Endothelial cell of umbilical vein (primary cell): Measurements from ENCODE around the gene ZNF84. TPM values are rescaled to one million over a fixed set of nuclear protein-coding genes. Genes with fewer than 3 reads are reported as not detected.

Experiments used
- BruUV-seq: library from RNA; stranded (reverse); fragments of 400-500 nt; replicated peaks from 2 replicates; lab custom pipeline; 2021; lab: Mats Ljungman, UMichigan
- CTCF ChIA-PET: fragments of 300-600, 350-600 bp; sonication (Branson Sonifier 250); formaldehyde crosslinking; loops from one replicate; lab custom pipeline; 2021; ENCODE audit warnings: antibody characterized with exemption, inconsistent platforms; lab: Charles Lee
- POLR2A ChIA-PET: fragments of 300-600, 350-600 bp; sonication (Branson Sonifier 250); formaldehyde crosslinking; loops from one replicate; lab custom pipeline; 2021; ENCODE audit warnings: antibody characterized with exemption, inconsistent platforms; lab: Charles Lee
- DNase-seq: peaks from one replicate; pipeline ENCODE4 v3.0.0-alpha.2; 2011; ENCODE audit warnings: low read depth, low spot score
- FAIRE-seq: peaks from 2 replicates; lab custom pipeline; 2011; peaks lifted over from hg19 to GRCh38; lab: Jason Lieb, UNC
- H2AFZ ChIP-seq: 2 replicates; pipeline ENCODE4 v1.6.0; 2012; ENCODE audit warnings: low read depth, low read length, control low read depth, inconsistent platforms
- H3K27ac ChIP-seq: 2 replicates; pipeline ENCODE4 v1.5.1; 2011; ENCODE audit warnings: low read depth, mild to moderate bottlenecking, control low read depth, low read length, moderate library complexity; ENCODE audit not compliant: insufficient read depth
- H3K27me3 ChIP-seq, 2 experiments: 2 replicates each; pipeline versions ENCODE4 v1.6.0 to v1.6.1; 2011; ENCODE audit warnings: low read length in 2 of 2, mixed read lengths in 1 of 2; ENCODE audit not compliant: control insufficient read depth in 2 of 2, insufficient read depth in 2 of 2
- H3K36me3 ChIP-seq, 2 experiments: 2 replicates in 1 of 2; 3 replicates in 1 of 2; pipeline ENCODE4 v1.5.1; 2011; ENCODE audit warnings: low read length in 2 of 2, mild to moderate bottlenecking in 1 of 2, moderate library complexity in 1 of 2; ENCODE audit not compliant: control insufficient read depth in 2 of 2, insufficient read depth in 2 of 2; ENCODE audit errors: extremely low read depth in 1 of 2
- H3K4me1 ChIP-seq: 3 replicates; pipeline ENCODE4 v1.5.1; 2011; ENCODE audit warnings: mild to moderate bottlenecking, low read length; ENCODE audit not compliant: control insufficient read depth, insufficient read depth; ENCODE audit errors: extremely low read depth
- H3K4me2 ChIP-seq: 2 replicates; pipeline ENCODE4 v1.6.1; 2011; ENCODE audit warnings: low read length, control low read depth, mixed read lengths; ENCODE audit not compliant: insufficient read depth
- H3K4me3 ChIP-seq, 3 experiments: fragments of 200-600 bp in 1 of 3; sonication (generic), shearing (Covaris generic) in 1 of 3; replicated peaks in 1 of 3; 2 replicates each; pipeline ENCODE4 v1.5.1; 2011 to 2016; ENCODE audit warnings: control low read depth in 3 of 3, low read length in 3 of 3, mild to moderate bottlenecking in 2 of 3, inconsistent platforms in 1 of 3, low read depth in 1 of 3, moderate library complexity in 1 of 3; ENCODE audit not compliant: insufficient read depth in 1 of 3
- H3K79me2 ChIP-seq: 2 replicates; pipeline ENCODE4 v1.6.0; 2012; ENCODE audit warnings: low read length, inconsistent platforms; ENCODE audit not compliant: control insufficient read depth, insufficient read depth
- H3K9ac ChIP-seq: replicated peaks from 2 replicates; pipeline ENCODE3; 2011; ENCODE audit warnings: low read length, control low read depth; ENCODE audit not compliant: insufficient read depth; ENCODE audit errors: extremely low read depth
- H3K9me1 ChIP-seq: replicated peaks from 3 replicates; pipeline ENCODE4 v1.6.0; 2011; ENCODE audit warnings: mild to moderate bottlenecking, low read length; ENCODE audit not compliant: control insufficient read depth, insufficient read depth; ENCODE audit errors: extremely low read depth
- H3K9me3 ChIP-seq: replicated peaks from 2 replicates; pipeline ENCODE4 v1.5.1; 2012; ENCODE audit warnings: low read length, inconsistent platforms; ENCODE audit not compliant: control insufficient read depth, insufficient read depth
- H4K20me1 ChIP-seq: replicated peaks from 2 replicates; pipeline ENCODE3; 2011; ENCODE audit warnings: mild to moderate bottlenecking, low read length; ENCODE audit not compliant: control insufficient read depth, insufficient read depth; ENCODE audit errors: extremely low read depth
- CTCF ChIP-seq, 2 donors: IDR thresholded peaks; 1 replicate in 1 of 2; 2 replicates in 1 of 2; pipeline ENCODE4 v1.5.1; 2011; ENCODE audit warnings: low read length in 2 of 2, mild to moderate bottlenecking in 2 of 2, moderate library complexity in 2 of 2, control low read depth in 1 of 2, inconsistent platforms in 1 of 2, low read depth in 1 of 2; ENCODE audit not compliant: insufficient read depth in 1 of 2; ENCODE audit errors: extremely low read depth in 1 of 2
- EZH2 ChIP-seq: IDR thresholded peaks from 2 replicates; pipeline ENCODE4 v1.6.1; 2012; ENCODE audit warnings: borderline replicate concordance, low read depth, mild to moderate bottlenecking, moderate library complexity, low read length, inconsistent platforms; ENCODE audit not compliant: severe bottlenecking
- FOS ChIP-seq: IDR thresholded peaks from 2 replicates; pipeline ENCODE4 v1.6.1; 2011; ENCODE audit warnings: mild to moderate bottlenecking, low read length, moderate library complexity, borderline replicate concordance; ENCODE audit not compliant: insufficient read depth
- GATA2 ChIP-seq: IDR thresholded peaks from 2 replicates; pipeline ENCODE4 v1.7.0; 2011; ENCODE audit warnings: low read depth, mild to moderate bottlenecking, moderate library complexity, mixed read lengths, low read length; ENCODE audit not compliant: insufficient read length, insufficient read depth
- JUN ChIP-seq: IDR thresholded peaks from 2 replicates; pipeline ENCODE4 v1.6.1; 2011; ENCODE audit warnings: borderline replicate concordance, low read depth; ENCODE audit not compliant: insufficient read length, insufficient read depth
- MYC ChIP-seq: IDR thresholded peaks from one replicate; pipeline ENCODE4 v1.6.1; 2011; ENCODE audit warnings: mild to moderate bottlenecking, low read depth, low read length
- POLR2A ChIP-seq: IDR thresholded peaks from 2 replicates; pipeline ENCODE4 v1.6.1; 2012; ENCODE audit warnings: low read depth, mild to moderate bottlenecking, control low read depth, low read length
- POLR2AphosphoS5 ChIP-seq: IDR thresholded peaks from 2 replicates; pipeline ENCODE4 v1.6.1; 2012; ENCODE audit warnings: low read depth, mild to moderate bottlenecking, control low read depth, low read length, moderate library complexity; ENCODE audit not compliant: insufficient read depth
- dilution Hi-C: fragments of 300-500 bp; cut with MboI; formaldehyde crosslinking; loops from one replicate; pipeline ENCODE4 v1.15.0; 2019; ENCODE audit warnings: low sequenced_read_pairs; ENCODE audit not compliant: extremely low pct_ligation_motif_present
- intact Hi-C: fragments of 100-400 bp; cut with micrococcal nuclease; formaldehyde crosslinking; loops from one replicate; pipeline ENCODE4 v1.10.0; 2022
- polyA plus RNA-seq, 4 experiments: library from polyadenylated mRNA; depleted of rRNA in 3 of 4; stranded (reverse) in 3 of 4; unstranded in 1 of 4; fragments of >200 nt; gene quantifications; 2 replicates each; pipeline versions ENCODE4 v1.2.1 to v1.2.3, GENCODE V29; 2011 to 2012; ENCODE audit warnings: missing spikeins in 1 of 4
- total RNA-seq: library from RNA; stranded (reverse); gene quantifications from 2 replicates; pipeline ENCODE4 v1.2.3, GENCODE V29; 2021
- TF ChIP-seq, protein P1 (sequence below): IDR thresholded peaks from 2 replicates; pipeline ENCODE4 v1.6.1; 2011; ENCODE audit not compliant: insufficient read depth, insufficient read length

ZNF84 gene
- total and polyA plus RNA-seq, 2 donors (not counting 3 experiments of a cell fraction or from before 2014, with no cell fraction given): 8.8 to 26.0 TPM

DNA sequence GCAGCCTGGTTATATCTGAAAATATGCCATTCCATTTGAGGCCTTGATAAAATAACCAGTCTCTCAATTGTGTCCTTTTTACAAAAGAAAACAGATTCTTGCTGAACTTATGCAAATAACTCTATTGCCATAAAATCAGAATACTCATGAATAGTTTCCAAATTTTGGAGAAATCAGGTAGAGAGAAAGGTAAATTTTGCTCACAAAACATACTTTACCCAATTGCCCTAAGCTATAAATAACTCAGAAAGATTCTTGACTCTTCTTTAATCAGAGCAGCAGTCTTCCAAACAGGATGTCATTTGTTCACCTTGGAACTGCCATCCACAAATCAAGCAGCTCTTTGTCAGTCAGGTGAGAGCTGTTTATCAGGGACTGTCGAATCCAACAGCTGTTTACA is 38.6 kb upstream of the ZNF84 start:
- POLR2A ChIA-PET: no interaction called here
- FAIRE-seq (no peak), DNase-seq (no peak)
- no TSS peak for BruUV-seq
- Histone ChIP-seq H3K4me1 (no peaks in the 10 kb centered on the region), H3K27ac (no peak overlapping the region), H3K79me2 (peaks cover 18% of the 10 kb centered on the region), H3K4me3 (no peak overlapping the region), H2AFZ (no peak overlapping the region), H3K4me2 (no peak overlapping the region), H4K20me1 (no peaks in the 10 kb centered on the region), H3K9me1 (no peaks in the 10 kb centered on the region), H3K9me3 (peaks cover 7% of the 10 kb centered on the region), H3K9ac (no peak overlapping the region), H3K36me3 (no peaks in the 10 kb centered on the region), H3K27me3 (no peaks in the 10 kb centered on the region)
- dilution Hi-C loops (no loop called here), intact Hi-C loops (no loop called here)
- TF ChIP-seq FOS (no peak), JUN (no peak), CTCF (IDR thresholded peaks at IDR 0.05; ENCODE audit: extremely low read depth in 1 of 2, insufficient read depth in 1 of 2, low read depth in 1 of 2, low read length in 2 of 2) (no peak), GATA2 (no peak), POLR2AphosphoS5 (no peak), POLR2A (no peak), MYC (no peak), EZH2 (no peak)
- TF ChIP-seq, protein P1, sequence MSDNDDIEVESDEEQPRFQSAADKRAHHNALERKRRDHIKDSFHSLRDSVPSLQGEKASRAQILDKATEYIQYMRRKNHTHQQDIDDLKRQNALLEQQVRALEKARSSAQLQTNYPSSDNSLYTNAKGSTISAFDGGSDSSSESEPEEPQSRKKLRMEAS: no peak
- CTCF ChIA-PET: interaction anchor here (1.2 kb wide), 1 partner anchor 12 kb away, joined by 3 read pairs; no protein-coding TSS in a partner anchor
